ENCODE measurements around the gene PTDSS2.

DNA sequence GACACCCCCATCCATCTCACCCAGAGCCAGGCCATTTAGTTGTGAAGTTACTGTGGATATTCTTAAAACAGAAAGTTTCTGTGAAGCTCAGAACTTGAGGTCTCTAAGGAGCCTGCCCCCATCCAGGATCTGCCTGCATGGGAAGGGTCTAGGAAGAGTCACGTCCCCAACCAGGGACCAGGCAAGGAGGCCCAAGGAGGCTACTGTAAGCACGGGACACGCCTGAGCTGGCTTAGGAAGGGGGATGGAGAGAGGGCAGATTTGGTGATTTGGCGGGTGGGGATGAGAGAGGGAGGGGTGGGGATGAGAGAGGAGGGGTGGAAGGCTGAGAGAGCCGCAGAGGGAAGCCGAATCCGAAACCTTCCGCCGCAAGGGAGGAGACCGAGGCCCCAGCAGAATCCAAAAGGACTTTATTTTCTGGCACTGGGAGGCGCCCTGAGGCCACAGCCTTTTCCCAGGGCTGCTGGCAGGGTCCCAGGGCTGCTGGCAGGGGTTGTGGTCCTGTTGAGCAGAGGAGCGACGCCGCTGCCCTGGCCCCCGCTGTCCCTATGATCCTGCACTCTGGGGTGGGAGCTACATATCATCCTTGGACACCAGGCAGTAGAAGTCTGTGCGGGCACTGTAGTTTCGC, 44.6 kb upstream of the PTDSS2 start:
- TF ChIP-seq, protein P1, sequence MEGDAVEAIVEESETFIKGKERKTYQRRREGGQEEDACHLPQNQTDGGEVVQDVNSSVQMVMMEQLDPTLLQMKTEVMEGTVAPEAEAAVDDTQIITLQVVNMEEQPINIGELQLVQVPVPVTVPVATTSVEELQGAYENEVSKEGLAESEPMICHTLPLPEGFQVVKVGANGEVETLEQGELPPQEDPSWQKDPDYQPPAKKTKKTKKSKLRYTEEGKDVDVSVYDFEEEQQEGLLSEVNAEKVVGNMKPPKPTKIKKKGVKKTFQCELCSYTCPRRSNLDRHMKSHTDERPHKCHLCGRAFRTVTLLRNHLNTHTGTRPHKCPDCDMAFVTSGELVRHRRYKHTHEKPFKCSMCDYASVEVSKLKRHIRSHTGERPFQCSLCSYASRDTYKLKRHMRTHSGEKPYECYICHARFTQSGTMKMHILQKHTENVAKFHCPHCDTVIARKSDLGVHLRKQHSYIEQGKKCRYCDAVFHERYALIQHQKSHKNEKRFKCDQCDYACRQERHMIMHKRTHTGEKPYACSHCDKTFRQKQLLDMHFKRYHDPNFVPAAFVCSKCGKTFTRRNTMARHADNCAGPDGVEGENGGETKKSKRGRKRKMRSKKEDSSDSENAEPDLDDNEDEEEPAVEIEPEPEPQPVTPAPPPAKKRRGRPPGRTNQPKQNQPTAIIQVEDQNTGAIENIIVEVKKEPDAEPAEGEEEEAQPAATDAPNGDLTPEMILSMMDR (IDR thresholded peaks at IDR 0.05): no peak
- TF ChIP-seq EZH2 (IDR thresholded peaks at IDR 0.05; ENCODE audit: borderline replicate concordance, insufficient read depth, low read depth, low read length, poor library complexity, severe bottlenecking): no peak

Data from B cell (primary cell).